Panc1 (cell line): ENCODE data around the gene SLC27A4.

Source experiments
- CTCF ChIP-seq: fragments of 450-650 bp; IDR thresholded peaks from 2 replicates; pipeline ENCODE4 v1.5.1; 2017; ENCODE audit warnings: mild to moderate bottlenecking
- POLR2AphosphoS5 ChIP-seq: IDR thresholded peaks from 2 replicates; pipeline ENCODE4 v1.6.1; 2012; ENCODE audit warnings: mild to moderate bottlenecking, low read depth, low read length, moderate library complexity
- REST ChIP-seq, 2 experiments: IDR thresholded peaks; 2 replicates each; pipeline ENCODE4 v1.6.1; 2011 to 2012; ENCODE audit warnings: low read depth in 2 of 2, control low read depth in 1 of 2, low read length in 1 of 2, mild to moderate bottlenecking in 1 of 2, moderate library complexity in 1 of 2; ENCODE audit not compliant: insufficient read depth in 1 of 2
- SIN3A ChIP-seq: IDR thresholded peaks from 2 replicates; pipeline ENCODE4 v1.6.1; 2012; ENCODE audit warnings: low read depth, mild to moderate bottlenecking, low read length, moderate library complexity, borderline replicate concordance; ENCODE audit not compliant: insufficient read depth

- TF ChIP-seq CTCF (no peak), REST (IDR thresholded peaks at IDR 0.05; ENCODE audit: insufficient read depth in 1 of 2, low read depth in 2 of 2, low read length in 1 of 2) (no peak), POLR2AphosphoS5 (no peak), SIN3A (no peak)
Measured at GRCh38 chr9:128383791-128384190, 43.5 kb downstream of the SLC27A4 start.
